Measurements from ENCODE around the gene PSMA6. TPM values are rescaled to one million over a fixed set of nuclear protein-coding genes. Genes with fewer than 3 reads are reported as not detected.

PSMA6 gene
- total RNA-seq, 6 experiments from 2014 or later: 66.9 to 122 (median 81.1) TPM

DNA sequence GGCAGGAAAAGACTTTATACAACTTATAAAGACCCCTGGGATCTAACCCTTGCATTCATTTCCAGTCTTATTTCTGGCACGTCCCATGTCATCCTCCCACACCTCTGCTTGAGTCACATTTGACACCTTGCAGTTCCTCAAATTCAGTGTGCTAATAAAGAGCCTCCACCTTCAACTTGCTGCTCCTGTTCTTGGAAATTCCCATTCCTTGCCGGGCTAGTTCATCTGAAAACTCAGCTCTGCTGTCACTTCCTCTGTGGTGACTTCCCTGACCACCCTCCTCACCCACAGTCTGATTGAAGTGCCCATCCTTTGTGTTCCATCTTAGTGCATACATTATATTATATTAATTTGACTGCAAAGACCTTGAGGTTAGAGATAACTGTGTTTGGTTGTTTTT is 37.4 kb upstream of the PSMA6 start:
- intact Hi-C loops (cut with DNase I): no loop called here
- no peaks in the 10 kb centered on the region for H3K36me3 ChIP-seq
- no peaks in the 10 kb centered on the region for H3K9me3 ChIP-seq
- no peak overlapping the region for H3K4me3 ChIP-seq
- TF ChIP-seq, protein P1, sequence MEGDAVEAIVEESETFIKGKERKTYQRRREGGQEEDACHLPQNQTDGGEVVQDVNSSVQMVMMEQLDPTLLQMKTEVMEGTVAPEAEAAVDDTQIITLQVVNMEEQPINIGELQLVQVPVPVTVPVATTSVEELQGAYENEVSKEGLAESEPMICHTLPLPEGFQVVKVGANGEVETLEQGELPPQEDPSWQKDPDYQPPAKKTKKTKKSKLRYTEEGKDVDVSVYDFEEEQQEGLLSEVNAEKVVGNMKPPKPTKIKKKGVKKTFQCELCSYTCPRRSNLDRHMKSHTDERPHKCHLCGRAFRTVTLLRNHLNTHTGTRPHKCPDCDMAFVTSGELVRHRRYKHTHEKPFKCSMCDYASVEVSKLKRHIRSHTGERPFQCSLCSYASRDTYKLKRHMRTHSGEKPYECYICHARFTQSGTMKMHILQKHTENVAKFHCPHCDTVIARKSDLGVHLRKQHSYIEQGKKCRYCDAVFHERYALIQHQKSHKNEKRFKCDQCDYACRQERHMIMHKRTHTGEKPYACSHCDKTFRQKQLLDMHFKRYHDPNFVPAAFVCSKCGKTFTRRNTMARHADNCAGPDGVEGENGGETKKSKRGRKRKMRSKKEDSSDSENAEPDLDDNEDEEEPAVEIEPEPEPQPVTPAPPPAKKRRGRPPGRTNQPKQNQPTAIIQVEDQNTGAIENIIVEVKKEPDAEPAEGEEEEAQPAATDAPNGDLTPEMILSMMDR (IDR thresholded peaks at IDR 0.05): no peak
- no peak for TF ChIP-seq POLR2A (IDR thresholded peaks at IDR 0.05)
- DNase-seq (no peak), ATAC-seq (no peak)
- no peak overlapping the region for H3K27ac ChIP-seq
- H3K27me3 ChIP-seq: no peaks in the 10 kb centered on the region
- no peaks in the 10 kb centered on the region for H3K4me1 ChIP-seq
- WGBS (ENCODE audit: insufficient coverage, low coverage, low lambda C conversion rate, missing lambda C conversion rate): 56% methylated on average over 2 of the region's 2 CpGs

DNA sequence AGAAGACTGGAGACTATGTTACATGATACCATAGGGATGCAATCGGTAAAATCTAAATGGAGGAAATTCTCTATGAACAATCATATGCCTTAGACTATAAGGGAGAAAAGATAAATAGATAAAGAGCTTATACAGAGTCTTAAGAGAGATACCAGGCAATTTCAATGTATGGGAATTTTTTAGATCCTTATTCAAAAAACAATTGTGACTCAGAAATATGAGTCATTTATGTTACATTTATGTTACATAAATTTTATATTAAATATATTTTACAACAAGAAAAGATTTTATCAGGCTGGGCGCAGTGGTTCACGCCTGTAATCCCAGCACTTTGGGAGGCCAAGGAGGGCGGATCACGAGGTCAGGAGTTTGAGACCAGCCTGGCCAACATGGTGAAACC is 36.5 kb upstream of the PSMA6 start:
- no peak for TF ChIP-seq POLR2A (IDR thresholded peaks at IDR 0.05)
- TF ChIP-seq, protein P1 (IDR thresholded peaks at IDR 0.05): no peak
- H3K27me3 ChIP-seq: no peaks in the 10 kb centered on the region
- WGBS (ENCODE audit: insufficient coverage, low coverage, low lambda C conversion rate, missing lambda C conversion rate): 100% methylated on average over 3 of the region's 5 CpGs
- intact Hi-C loops (cut with DNase I): no loop called here
- ATAC-seq (no peak), DNase-seq (no peak)
- H3K4me1 ChIP-seq: no peaks in the 10 kb centered on the region
- no peak overlapping the region for H3K27ac ChIP-seq
- H3K9me3 ChIP-seq: no peaks in the 10 kb centered on the region
- H3K4me3 ChIP-seq: no peak overlapping the region
- no peaks in the 10 kb centered on the region for H3K36me3 ChIP-seq

DNA sequence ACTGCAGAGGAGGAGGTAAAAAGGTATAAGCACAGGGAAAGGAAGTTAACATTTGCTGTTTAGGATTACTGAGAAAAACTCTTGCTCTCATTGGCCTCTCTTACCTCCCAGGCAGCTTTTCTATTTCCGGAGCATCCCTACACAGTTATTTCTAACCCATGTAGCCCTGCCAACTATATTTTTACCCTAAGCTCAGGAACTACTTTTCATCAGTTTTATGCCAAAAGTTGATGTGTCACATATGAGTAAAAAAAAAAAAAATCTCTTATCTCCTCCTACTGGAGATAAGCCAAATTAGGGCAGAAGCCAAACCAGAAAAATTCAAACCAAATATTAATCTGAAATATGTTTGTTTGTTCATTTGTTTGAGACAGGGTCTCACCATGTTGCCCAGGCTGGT is 34.4 kb upstream of the PSMA6 start:
- no peak for TF ChIP-seq POLR2A (IDR thresholded peaks at IDR 0.05)
- TF ChIP-seq, protein P1 (IDR thresholded peaks at IDR 0.05): no peak
- no peaks in the 10 kb centered on the region for H3K27me3 ChIP-seq
- H3K4me3 ChIP-seq: no peak overlapping the region
- 54% methylated on average over 1 of the region's 1 CpG for WGBS (ENCODE audit: insufficient coverage, low coverage, low lambda C conversion rate, missing lambda C conversion rate)
- no peaks in the 10 kb centered on the region for H3K9me3 ChIP-seq
- H3K36me3 ChIP-seq: no peaks in the 10 kb centered on the region
- ATAC-seq (no peak), DNase-seq (no peak)
- H3K4me1 ChIP-seq: no peaks in the 10 kb centered on the region
- intact Hi-C loops (cut with DNase I): no loop called here
- H3K27ac ChIP-seq: no peak overlapping the region

GRCh38 chr14:35258420-35258819 is 33.8 kb upstream of the PSMA6 start:
- TF ChIP-seq, protein P1 (IDR thresholded peaks at IDR 0.05): no peak
- TF ChIP-seq POLR2A (IDR thresholded peaks at IDR 0.05): no peak

DNA sequence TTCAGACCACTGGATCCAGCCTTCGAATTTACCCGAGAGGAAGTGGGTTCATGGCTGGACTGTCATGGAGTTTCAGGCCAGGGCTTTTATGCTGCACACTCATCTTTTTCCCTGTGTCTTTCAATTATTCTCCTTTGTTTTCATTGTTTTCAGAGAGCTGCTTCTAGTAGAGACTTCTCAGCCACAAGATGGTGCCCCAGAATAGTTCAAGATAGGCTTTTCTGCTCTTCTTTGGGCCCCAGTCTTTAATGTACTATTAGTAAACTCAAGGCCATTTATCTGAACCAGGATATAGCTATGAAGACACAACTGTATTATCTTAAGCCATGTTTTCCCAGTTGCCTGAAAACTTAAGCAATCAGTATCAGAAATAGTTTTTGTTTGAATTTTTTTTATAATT is 30.4 kb upstream of the PSMA6 start:
- no peaks in the 10 kb centered on the region for H3K4me1 ChIP-seq
- 83% methylated on average over 2 of the region's 2 CpGs for WGBS (ENCODE audit: insufficient coverage, low coverage, low lambda C conversion rate, missing lambda C conversion rate)
- ATAC-seq (peak; percentile 52 to 65 (median 60)), DNase-seq (no peak)
- H3K9me3 ChIP-seq: no peaks in the 10 kb centered on the region
- no peaks in the 10 kb centered on the region for H3K27me3 ChIP-seq
- TF ChIP-seq POLR2A (IDR thresholded peaks at IDR 0.05): no peak
- TF ChIP-seq, protein P1 (IDR thresholded peaks at IDR 0.05): peak in 1 of 4 donors; percentile 24
- H3K4me3 ChIP-seq: no peak overlapping the region
- no peaks in the 10 kb centered on the region for H3K36me3 ChIP-seq
- intact Hi-C loops (cut with DNase I): no loop called here
- no peak overlapping the region for H3K27ac ChIP-seq

More at GRCh38 chr14:35258420-35258819, 33.8 kb upstream of the PSMA6 start:
- no peak overlapping the region for H3K27ac ChIP-seq
- no peaks in the 10 kb centered on the region for H3K4me1 ChIP-seq
- DNase-seq: no peak
- H3K36me3 ChIP-seq: no peaks in the 10 kb centered on the region
- H3K4me3 ChIP-seq: no peak overlapping the region
- H3K9me3 ChIP-seq: no peaks in the 10 kb centered on the region
- no peaks in the 10 kb centered on the region for H3K27me3 ChIP-seq
- intact Hi-C loops (cut with DNase I): no loop called here
- 88% methylated on average over 6 of the region's 6 CpGs for WGBS (ENCODE audit: insufficient coverage, low coverage, low lambda C conversion rate, missing lambda C conversion rate)
- ATAC-seq: no peak
